Astrocyte of the cerebellum (primary cell): ENCODE measurements around the gene CPXM1.

ENCODE experiments used
- DNase-seq: peaks from one replicate; pipeline ENCODE4 v3.0.0-alpha.2; 2011; ENCODE audit warnings: low read depth
- H3K4me3 ChIP-seq: 2 replicates; pipeline ENCODE4 v1.5.1; 2011; ENCODE audit warnings: mild to moderate bottlenecking, low read depth, low read length, moderate library complexity
- in situ Hi-C: cut with HindIII; loops from 2 replicates; pipeline ENCODE4 v1.10.0; 2017; ENCODE audit warnings: low sequenced_read_pairs
- TF ChIP-seq, protein P1 (sequence below): IDR thresholded peaks from 2 replicates; pipeline ENCODE4 v1.5.1; 2012; ENCODE audit warnings: low read length, low read depth, moderate library complexity, mild to moderate bottlenecking; ENCODE audit errors: missing control alignments

The CPXM1 gene

DNA sequence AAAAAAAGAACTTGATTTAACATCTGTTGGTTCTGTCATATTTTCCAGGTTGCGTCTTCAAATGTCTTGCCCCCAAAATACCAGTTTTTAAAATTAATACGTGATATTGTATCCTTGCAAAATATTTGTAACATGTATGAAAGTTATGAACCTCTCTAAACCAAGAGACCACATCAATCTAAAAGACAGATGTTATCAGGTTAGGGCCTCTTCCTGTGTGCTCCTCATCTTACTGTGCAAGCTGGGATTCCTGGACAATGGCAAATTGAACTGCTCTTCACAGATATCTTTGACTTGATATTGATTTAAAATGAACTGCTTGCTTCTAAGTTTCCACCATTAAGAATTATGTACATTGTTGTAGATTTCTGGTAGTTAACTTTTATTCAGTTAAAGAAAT lies 25.3 kb upstream of the CPXM1 start:
- DNase-seq = no peak
- no peak overlapping the region for H3K4me3 ChIP-seq
- TF ChIP-seq, protein P1, sequence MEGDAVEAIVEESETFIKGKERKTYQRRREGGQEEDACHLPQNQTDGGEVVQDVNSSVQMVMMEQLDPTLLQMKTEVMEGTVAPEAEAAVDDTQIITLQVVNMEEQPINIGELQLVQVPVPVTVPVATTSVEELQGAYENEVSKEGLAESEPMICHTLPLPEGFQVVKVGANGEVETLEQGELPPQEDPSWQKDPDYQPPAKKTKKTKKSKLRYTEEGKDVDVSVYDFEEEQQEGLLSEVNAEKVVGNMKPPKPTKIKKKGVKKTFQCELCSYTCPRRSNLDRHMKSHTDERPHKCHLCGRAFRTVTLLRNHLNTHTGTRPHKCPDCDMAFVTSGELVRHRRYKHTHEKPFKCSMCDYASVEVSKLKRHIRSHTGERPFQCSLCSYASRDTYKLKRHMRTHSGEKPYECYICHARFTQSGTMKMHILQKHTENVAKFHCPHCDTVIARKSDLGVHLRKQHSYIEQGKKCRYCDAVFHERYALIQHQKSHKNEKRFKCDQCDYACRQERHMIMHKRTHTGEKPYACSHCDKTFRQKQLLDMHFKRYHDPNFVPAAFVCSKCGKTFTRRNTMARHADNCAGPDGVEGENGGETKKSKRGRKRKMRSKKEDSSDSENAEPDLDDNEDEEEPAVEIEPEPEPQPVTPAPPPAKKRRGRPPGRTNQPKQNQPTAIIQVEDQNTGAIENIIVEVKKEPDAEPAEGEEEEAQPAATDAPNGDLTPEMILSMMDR = no peak
- in situ Hi-C loops = no loop called here

DNA sequence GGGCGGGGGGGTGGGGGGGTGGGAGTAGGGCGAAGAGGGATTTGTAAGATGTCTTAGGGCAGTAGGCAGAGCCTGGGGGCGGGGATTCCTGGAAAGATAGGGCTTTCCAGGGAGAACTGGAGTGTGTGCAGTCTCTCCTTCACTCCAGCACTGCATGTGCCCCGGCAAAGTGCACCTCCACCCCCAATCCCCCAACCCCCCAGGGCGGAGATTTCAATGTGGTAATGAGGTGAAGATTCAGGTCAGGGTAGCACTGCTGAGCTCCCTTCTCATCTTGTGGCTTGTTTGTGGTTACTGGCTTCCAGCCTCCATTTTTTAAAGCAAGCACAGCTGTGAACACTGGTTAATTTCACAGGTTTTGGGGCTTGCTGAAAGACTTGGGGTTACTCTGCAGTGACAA lies 21.6 kb upstream of the CPXM1 start:
- TF ChIP-seq, protein P1 = no peak
- no peak overlapping the region for H3K4me3 ChIP-seq
- peak; percentile 32 for DNase-seq
- in situ Hi-C loops = no loop called here

DNA sequence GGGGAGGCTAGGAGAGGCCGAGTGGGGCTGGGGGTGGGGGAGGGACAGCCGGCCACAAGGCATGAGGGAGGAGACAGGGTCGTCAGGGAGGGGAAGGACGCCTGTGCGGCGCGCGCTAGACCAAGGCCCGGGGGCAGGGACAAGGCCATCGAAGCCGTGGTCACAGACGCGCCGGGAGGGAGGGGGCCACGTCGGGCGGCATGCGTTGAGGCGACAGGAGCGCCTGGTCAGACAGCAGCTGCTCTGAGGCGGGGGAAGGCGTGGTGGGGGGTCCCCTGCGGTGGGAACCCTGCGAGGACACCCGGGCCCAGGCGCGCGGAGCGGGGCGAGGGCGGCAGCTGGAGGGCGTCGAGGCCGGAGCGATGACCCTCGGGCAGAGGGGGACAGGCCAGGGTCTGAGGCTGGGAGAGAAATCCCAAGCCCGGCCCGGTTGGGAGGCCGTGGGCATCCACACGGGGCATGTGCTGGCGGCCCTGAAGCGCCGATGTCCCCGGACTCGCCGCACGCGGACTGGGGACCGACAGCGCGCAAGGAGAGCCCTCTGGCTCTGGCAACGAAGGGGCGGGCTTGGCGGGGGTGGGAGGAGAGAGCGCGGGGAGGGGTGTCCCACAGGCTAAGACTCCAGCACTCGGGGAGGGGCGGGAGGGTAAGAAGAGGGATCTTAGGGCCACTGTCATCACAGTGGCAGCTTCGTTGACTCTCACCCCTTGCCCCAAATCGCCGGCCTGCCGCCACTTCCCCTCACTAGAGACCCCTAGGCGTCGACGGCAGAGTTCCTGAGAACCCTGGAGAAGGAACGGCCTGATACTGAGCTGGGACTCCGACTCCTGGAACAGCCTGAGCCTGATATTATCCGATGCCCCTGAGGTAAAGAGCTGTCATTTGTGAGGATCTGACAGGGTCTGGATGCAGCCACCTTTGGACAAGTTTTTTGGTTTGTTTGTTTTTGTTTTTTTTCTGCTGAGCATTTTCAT lies 20.8 kb upstream of the CPXM1 start:
- DNase-seq = no peak
- in situ Hi-C loops = no loop called here
- TF ChIP-seq, protein P1 = no peak
- H3K4me3 ChIP-seq = no peak overlapping the region

DNA sequence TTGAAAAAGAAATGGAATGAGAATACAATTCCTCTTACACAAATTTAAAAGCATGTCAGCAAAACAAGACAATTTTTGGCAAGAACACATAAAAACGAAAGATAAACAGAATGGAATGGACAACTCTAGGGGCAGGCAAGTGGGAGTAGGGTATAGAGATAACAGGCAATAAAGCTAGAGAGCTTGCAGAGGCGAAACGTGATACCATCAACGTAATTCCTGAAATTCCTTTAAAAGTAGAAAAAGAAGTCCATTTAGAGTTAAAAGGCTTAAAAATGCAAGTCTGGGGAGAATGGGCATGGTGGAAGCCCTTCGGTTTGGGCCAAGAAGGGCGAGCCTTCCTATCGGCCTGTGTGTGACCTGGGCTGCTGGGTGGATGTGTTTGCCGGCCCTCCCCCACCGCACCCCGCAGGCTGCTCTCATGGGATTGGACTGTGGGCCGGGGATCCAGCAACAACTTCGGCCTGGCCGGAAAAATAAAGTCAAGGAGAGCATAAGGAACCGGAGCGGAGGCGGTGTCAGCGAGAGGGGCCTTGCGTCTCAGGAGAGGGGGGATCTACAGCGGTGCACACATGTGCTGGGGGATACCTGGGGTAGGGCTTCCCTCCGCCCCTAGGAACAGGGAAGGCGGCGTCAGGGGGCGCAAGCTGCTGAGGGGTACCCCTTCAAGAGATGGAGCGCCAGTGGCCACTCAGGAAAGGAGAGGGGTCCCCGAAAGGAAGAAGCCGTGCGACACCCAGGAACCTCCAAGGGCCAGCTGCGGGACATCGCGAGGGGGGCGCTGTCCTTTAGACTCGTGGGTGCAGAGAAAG lies 19.9 kb upstream of the CPXM1 start:
- in situ Hi-C loops = no loop called here
- no peak for DNase-seq
- H3K4me3 ChIP-seq = no peak overlapping the region
- TF ChIP-seq, protein P1 = no peak

DNA sequence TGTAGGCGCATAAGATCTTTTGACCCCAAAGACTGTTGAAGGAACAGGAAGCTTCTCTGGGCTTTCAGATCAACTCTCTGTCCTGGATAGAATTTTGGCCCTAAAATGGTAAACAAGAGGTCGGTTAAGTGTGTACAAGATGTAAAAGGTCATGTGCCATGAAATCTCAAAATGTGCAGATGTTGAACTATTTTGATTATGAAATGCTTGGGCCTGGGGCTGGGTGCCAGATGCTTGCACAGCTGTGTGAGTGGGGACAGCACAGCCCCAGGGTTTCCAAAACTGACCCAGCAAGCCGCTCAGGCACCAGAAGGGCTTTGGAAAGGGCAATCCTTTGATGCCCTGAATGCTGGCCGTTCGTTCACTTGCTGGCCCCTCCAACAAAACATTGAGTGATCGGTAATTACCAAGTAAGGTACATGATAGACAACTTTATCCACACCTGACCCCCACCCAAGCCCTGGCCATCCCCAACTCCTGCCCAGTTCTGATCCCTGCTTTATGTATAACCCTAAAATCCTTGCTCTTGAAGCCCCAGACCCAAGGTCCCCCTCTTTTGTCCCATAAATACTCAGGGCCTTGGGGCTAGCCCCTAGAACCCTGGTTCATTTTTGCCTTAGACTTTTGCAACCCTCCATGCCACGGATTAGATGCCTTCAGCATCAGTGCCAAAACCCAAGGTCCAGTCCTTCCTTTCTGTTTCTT lies 17.6 kb upstream of the CPXM1 start:
- in situ Hi-C loops = no loop called here

DNA sequence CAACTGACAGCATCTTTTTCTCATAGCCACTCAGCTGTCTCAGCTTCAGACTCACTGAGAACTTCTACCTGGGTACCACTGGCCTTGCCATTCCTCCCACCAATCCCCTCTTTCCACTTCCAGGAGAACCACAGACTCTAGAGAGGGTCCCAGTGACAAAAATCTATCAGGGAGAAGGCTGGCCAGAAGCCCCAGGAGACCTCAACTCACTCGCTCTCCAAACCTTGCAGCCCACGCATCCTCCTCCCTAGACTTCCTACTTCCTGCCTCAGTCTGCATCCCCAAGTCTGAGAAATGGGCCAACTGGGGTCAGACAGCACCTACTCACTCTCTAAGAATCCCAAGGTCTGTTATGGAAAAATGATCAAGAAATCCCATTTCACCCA lies 16.9 kb upstream of the CPXM1 start:
- DNase-seq = no peak
- TF ChIP-seq, protein P1 = no peak
- no peak overlapping the region for H3K4me3 ChIP-seq
- in situ Hi-C loops = no loop called here

More for the DNA sequence above, 17.6 kb upstream of the CPXM1 start:
- DNase-seq = no peak
- no peak overlapping the region for H3K4me3 ChIP-seq
- TF ChIP-seq, protein P1 = no peak
